Right renal cortex interstitium (tissue), 3 donors: ENCODE data around the gene PSORS1C1. TPM values are rescaled to one million over a fixed set of nuclear protein-coding genes. Genes with fewer than 3 reads are reported as not detected.
"Not testable (repeated sequence)": the region's sequence is repeated elsewhere in the genome, so short reads cannot be mapped to it uniquely, and the experiment has no call there.

Source experiments
- DNase-seq, 3 donors: peaks; one replicate each; pipeline ENCODE4 v3.0.0-alpha.2; 2013; ENCODE audit warnings: low read depth in 3 of 3, low spot score in 2 of 3
- polyA plus RNA-seq, 3 donors: library from polyadenylated mRNA; unstranded; fragments of 120-200 nt; gene quantifications; one replicate each; pipeline ENCODE4 v1.2.1, GENCODE V29; 2013; ENCODE audit not compliant: insufficient read length in 3 of 3

The PSORS1C1 gene
- polyA plus RNA-seq, 3 donors: 0.14 to 0.40 TPM; not detected in 1

- DNase-seq: no peak
Measured at GRCh38 chr6:31171931-31172905, 57.6 kb downstream of the PSORS1C1 start.

- no peak for DNase-seq
Measured at GRCh38 chr6:31172973-31173384, 58.4 kb downstream of the PSORS1C1 start.

GRCh38 chr6:31173406-31173805, 58.8 kb downstream of the PSORS1C1 start:
- DNase-seq: no peak

- no peak for DNase-seq
Measured at GRCh38 chr6:31174378-31174777, 59.8 kb downstream of the PSORS1C1 start.

- DNase-seq: no peak
Measured at GRCh38 chr6:31175971-31176370, 61.4 kb downstream of the PSORS1C1 start.

- no peak for DNase-seq
Measured at GRCh38 chr6:31178143-31179041, 63.8 kb downstream of the PSORS1C1 start.

GRCh38 chr6:31179042-31179386, 64.4 kb downstream of the PSORS1C1 start:
- no peak for DNase-seq

- no peak for DNase-seq
Measured at GRCh38 chr6:31179896-31180295, 65.3 kb downstream of the PSORS1C1 start.

- DNase-seq: no peak
Measured at GRCh38 chr6:31180500-31180899, 65.9 kb downstream of the PSORS1C1 start.

GRCh38 chr6:31183287-31183686, 68.7 kb downstream of the PSORS1C1 start:
- not testable (repeated sequence) for DNase-seq

- DNase-seq: not testable (repeated sequence)
Measured at GRCh38 chr6:31183859-31184258, 69.3 kb downstream of the PSORS1C1 start.

GRCh38 chr6:31185695-31186051, 71.1 kb downstream of the PSORS1C1 start:
- DNase-seq: not testable (repeated sequence)

- no peak for DNase-seq
Measured at GRCh38 chr6:31186052-31186734, 71.6 kb downstream of the PSORS1C1 start.

- DNase-seq: no peak
Measured at GRCh38 chr6:31187780-31188194, 73.2 kb downstream of the PSORS1C1 start.

- not testable (repeated sequence) for DNase-seq
Measured at GRCh38 chr6:31189223-31189622, 74.6 kb downstream of the PSORS1C1 start.

Other genes starting within 250 kb of the PSORS1C1 start
- 100 to 1,000 TPM; 139 to 163 (median 149) TPM for gene DDR1, start 230.3 kb upstream of the PSORS1C1 start, polyA plus RNA-seq
- gene GTF2H4, start 206.6 kb upstream of the PSORS1C1 start, polyA plus RNA-seq: 10 to 100 TPM; 36.1 to 44.6 (median 37.2) TPM
- 10 to 100 TPM; 25.6 to 35.0 (median 30.1) TPM for gene VARS2, start 200.6 kb upstream of the PSORS1C1 start, polyA plus RNA-seq
- 1 to 10 TPM in 2 of 3 donors, under 1 TPM in 1; 0.29 to 1.2 (median 1.1) TPM for gene SFTA2, start 182.6 kb upstream of the PSORS1C1 start, polyA plus RNA-seq
- gene MUCL3, start 173.8 kb upstream of the PSORS1C1 start, polyA plus RNA-seq: under 1 TPM; 0.03 to 0.07 (median 0.06) TPM
- gene MUC21, start 131.1 kb upstream of the PSORS1C1 start, polyA plus RNA-seq: not detected
- not detected for gene MUC22, start 104.3 kb upstream of the PSORS1C1 start, polyA plus RNA-seq
- not detected for gene C6orf15, start 2.2 kb upstream of the PSORS1C1 start, polyA plus RNA-seq
- not detected for gene CDSN, start 5.6 kb downstream of the PSORS1C1 start, polyA plus RNA-seq
- gene PSORS1C2, start 24.3 kb downstream of the PSORS1C1 start, polyA plus RNA-seq: not detected
- 10 to 100 TPM; 24.2 to 25.2 (median 25.1) TPM for gene CCHCR1, start 43.0 kb downstream of the PSORS1C1 start, polyA plus RNA-seq
- gene TCF19, start 43.8 kb downstream of the PSORS1C1 start, polyA plus RNA-seq: 10 to 100 TPM; 16.5 to 19.9 (median 17.8) TPM
- 1 to 10 TPM; 1.2 to 2.5 (median 2.2) TPM for gene POU5F1, start 55.9 kb downstream of the PSORS1C1 start, polyA plus RNA-seq
- 100 to 1,000 TPM in 2 of 3 donors, 10 to 100 TPM in 1; 81.5 to 157 (median 126) TPM for gene HLA-C, start 157.3 kb downstream of the PSORS1C1 start, polyA plus RNA-seq
- gene HLA-B, start 242.4 kb downstream of the PSORS1C1 start, polyA plus RNA-seq: 100 to 1,000 TPM in 2 of 3 donors, 10 to 100 TPM in 1; 97.2 to 236 (median 160) TPM